ENCODE results near the gene ROR2.
A peak's percentile ranks its signal among the peaks of the same experiment; 100 is the strongest.

The ROR2 gene

DNA sequence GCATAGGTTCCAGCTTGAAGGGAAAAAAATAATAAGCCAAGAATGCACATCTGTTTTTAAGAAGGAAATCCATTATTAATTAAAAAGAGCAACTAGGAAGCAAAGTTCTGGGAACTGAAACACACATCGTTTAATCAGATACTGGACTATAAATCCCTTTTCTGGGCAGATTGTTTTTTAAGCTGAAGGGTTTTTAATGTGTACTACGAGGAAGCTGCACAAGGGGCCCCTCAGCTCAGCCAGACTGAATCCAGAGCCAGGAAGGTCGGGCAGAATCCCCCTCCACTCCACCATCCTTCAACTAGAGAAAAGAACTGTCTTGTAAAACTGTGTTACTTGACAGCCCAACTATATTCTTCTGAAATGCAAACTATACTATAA lies 49.2 kb downstream of the ROR2 start:
- DNase-seq (ENCODE audit: low read depth, low spot score) = no peak

DNA sequence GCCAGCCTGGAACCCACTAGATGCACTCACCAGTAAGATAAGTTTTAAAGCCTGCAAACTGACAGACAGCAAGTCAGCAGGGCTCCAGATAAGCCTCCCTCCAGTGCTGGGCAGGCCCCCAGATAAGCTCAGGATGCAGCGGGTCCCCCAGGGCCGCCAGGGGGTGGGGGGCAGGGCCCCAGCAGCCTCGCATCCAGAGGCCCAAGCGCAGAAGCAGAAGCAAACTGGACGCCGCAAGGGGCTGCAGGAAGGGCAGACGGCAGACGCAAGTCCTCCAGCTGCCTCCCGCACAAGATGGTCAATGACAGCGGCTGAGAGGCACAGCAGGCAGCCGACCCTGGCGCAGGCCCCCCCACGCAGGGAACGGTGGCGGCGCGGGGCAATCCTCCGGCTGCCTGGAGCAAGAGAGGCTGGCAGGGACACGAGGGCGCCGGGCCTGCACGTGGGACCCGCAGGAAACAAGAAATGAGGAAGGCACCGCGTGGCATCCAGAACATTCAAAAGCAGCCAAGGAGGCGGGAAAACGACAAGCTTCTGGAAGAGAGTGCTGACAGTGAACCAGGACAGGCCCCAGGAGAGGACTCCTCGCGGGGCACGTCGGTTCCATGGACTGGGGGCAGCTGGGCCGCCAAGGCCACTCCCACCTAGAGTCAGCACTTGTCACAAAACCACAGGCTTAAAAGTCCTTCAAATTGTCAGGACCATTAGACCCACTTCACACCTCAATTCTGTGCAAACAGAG lies 49.8 kb downstream of the ROR2 start:
- DNase-seq (ENCODE audit: low read depth, low spot score) = no peak

GRCh38 chr9:91899594-91899993 lies 50.4 kb downstream of the ROR2 start:
- no peak for DNase-seq (ENCODE audit: low read depth, low spot score)

DNA sequence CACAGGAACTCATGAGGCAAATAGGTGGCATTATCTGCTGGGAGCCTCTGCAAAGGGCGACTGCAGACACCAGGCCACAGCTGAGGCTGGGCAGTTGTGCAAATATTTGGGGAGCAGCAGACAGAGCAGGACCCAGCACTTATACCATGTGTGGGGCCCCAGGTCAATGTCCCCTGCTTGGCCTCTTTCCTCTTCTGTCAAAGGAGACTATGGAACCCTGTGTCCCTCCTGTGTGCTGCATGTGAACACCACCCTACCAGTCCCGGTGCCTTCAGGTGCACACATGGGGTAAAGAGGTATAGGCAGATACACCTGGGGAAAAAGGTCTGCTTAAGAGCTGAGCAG lies 50.8 kb downstream of the ROR2 start:
- DNase-seq (ENCODE audit: low read depth, low spot score) = no peak

GRCh38 chr9:91898451-91899218 lies 51.4 kb downstream of the ROR2 start:
- no peak for DNase-seq (ENCODE audit: low read depth, low spot score)

DNA sequence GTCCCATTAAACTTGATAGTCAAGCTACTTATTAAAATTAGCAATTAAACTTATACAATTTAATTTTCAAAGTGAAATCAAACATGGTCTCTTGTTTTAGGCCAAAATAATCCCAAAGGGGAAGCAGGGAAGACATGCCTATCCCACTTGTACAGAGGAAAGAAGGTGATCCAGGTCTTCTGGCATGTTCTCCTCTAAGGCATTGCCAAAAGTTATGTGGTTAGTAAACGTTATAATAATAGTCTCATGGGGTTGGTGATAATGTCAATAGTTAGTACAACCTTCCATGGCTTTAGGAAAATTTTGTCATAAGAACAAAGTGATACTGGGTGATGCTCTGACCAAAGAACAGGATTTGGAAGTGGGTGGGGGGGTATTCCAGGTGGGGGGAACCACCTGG lies 52.8 kb downstream of the ROR2 start:
- DNase-seq (ENCODE audit: low read depth, low spot score) = no peak

GRCh38 chr9:91896513-91897121 lies 53.4 kb downstream of the ROR2 start:
- DNase-seq (ENCODE audit: low read depth, low spot score) = peak; percentile 80

- DNase-seq (ENCODE audit: low read depth, low spot score) = peak; percentile 5
These were observed 53.9 kb downstream of the ROR2 start for GRCh38 chr9:91896097-91896496.

DNA sequence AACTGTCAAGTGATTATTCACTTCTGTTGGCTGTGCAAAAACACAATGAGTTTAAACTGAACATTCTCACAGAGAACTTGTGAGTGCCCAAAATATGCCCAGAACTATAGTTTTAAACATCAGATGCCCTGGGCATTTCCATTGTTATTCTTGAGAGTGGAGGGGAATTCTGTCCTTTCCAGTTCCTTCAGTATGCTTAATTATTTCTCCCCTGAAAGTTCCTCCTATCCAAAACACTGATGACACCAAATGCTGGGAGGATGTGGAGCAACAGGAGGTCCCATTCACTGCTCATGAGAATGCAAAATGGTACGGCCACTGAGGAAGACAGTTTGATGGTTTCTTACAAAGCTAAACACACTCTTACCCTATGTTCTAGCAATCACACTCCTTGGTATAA lies 55.5 kb downstream of the ROR2 start:
- no peak for DNase-seq (ENCODE audit: low read depth, low spot score)

GRCh38 chr9:91894023-91894422 lies 56.0 kb downstream of the ROR2 start:
- DNase-seq (ENCODE audit: low read depth, low spot score) = no peak

DNA sequence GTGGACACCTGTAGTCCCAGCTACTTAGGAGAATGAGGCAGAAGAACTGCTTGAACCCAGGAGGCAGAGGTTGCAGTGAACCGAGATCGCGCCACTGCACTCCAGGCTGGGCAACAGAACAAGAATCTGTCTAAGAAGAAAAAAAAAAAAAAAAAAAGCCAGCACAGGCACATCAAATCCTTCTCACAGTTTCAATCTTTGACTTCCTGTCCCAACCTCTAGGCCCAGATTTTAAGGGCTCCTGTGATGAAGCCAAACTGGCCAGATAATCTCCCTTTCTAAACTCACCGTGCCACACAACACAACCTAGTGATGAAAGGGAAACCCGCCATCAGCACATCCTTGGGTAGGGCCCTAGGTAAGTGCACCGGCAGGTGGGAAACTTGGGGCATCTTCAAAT lies 58.1 kb downstream of the ROR2 start:
- no peak for DNase-seq (ENCODE audit: low read depth, low spot score)

GRCh38 chr9:91890662-91891061 lies 59.4 kb downstream of the ROR2 start:
- DNase-seq (ENCODE audit: low read depth, low spot score) = no peak

DNA sequence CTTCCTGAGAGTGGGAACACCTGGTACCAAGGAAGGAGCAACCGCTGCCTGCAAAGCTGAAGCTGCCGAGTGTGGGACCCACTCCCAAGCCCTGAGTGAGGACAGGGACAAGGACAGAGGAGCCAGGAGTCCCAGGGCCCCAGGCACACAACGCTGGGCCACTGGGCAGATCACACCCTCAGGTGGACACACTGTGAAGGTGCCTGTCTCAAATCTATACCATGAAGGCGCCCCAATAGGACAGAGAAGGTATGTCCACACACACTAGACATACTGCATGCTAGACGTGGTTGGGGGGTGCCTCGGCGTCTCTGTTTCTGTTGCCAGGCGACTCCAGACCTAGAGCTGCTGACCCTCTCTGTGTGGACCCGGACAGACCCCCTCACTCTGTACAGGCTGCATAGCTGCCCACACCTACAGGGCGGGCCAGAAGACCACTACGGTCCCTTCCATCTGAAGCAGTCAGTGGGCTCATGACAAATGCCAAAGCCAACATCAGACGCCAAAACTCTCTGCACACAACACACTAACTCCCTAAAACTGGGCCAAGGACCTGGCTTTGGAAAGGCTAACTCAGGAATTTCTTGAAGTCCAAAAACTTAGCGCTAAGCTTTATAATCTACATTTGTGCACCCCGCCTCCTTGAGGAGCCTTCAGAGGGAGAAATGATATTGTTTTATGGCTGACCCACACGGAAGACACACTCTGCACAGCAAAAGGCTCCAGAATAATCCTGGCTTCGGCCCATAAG lies 60.7 kb downstream of the ROR2 start:
- DNase-seq (ENCODE audit: low read depth, low spot score) = no peak

GRCh38 chr9:91886414-91887076 lies 63.5 kb downstream of the ROR2 start:
- DNase-seq (ENCODE audit: low read depth, low spot score) = no peak

- DNase-seq (ENCODE audit: low read depth, low spot score) = no peak
These were observed 64.1 kb downstream of the ROR2 start for GRCh38 chr9:91885746-91886413.

GRCh38 chr9:91884696-91885687 lies 65.0 kb downstream of the ROR2 start:
- no peak for DNase-seq (ENCODE audit: low read depth, low spot score)

DNA sequence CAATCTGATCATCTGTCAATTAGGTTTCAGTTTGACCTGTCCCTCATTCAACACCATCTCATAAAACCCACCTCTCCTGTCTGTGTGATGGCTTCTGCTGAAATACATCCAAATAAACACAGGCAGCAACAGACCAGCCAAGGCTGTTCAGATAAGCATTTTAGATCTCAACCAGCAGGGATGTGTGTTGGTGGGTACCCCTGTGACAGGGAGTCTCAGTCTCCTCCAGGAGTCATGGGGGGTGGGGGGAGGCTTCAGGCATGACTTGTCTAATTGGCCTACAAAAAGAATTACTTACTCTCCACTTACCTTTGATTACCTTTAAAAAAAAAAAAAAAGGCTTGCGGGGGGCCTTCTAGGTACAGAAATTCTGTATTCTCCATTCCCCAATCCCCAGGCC lies 65.9 kb downstream of the ROR2 start:
- no peak for DNase-seq (ENCODE audit: low read depth, low spot score)

- DNase-seq (ENCODE audit: low read depth, low spot score) = no peak
These were observed 66.5 kb downstream of the ROR2 start for GRCh38 chr9:91883503-91883902.

DNA sequence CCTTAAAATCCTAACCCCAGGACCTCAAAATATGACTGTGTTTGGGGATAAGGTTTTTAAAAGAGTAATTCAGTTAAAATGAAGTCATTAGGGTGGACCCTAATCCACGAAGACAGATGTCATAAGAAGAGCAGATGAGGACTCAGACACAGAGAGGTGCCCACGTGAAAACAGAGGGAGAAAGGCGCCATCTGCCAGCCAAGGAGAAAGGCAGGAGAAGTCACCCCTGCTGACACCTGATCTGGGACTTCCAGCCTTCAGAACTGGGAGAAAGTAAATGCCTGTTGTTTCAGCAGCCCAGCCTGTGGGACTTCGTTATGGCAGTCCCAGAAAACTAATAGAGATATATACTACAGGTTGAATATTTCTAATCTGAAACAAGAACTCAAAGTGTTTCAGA lies 67.4 kb downstream of the ROR2 start:
- no peak for DNase-seq (ENCODE audit: low read depth, low spot score)

GRCh38 chr9:91880378-91880972 lies 69.6 kb downstream of the ROR2 start:
- no peak for DNase-seq (ENCODE audit: low read depth, low spot score)
